CD4-positive, alpha-beta T cell (primary cell): ENCODE results near the gene PCED1B. TPM values are rescaled to one million over a fixed set of nuclear protein-coding genes. Genes with fewer than 3 reads are reported as not detected.

Experiments
- ATAC-seq: fragments of 200-7000 bp; cut with Tn5 transposase; one replicate; pipeline ENCODE4 v1.10.0; 2022; ENCODE audit warnings: mild to moderate bottlenecking; ENCODE audit not compliant: poor library complexity
- CTCF ChIA-PET: fragments of 350-600 bp; sonication (Branson Sonifier 250); formaldehyde crosslinking; loops from one replicate; lab custom pipeline; 2021; ENCODE audit warnings: antibody characterized with exemption, inconsistent platforms; lab: Charles Lee
- POLR2A ChIA-PET: fragments of 350-600 bp; sonication (Branson Sonifier 250); formaldehyde crosslinking; loops from one replicate; lab custom pipeline; 2021; ENCODE audit warnings: antibody characterized with exemption, inconsistent platforms; lab: Charles Lee
- DNase-seq, 14 experiments: peaks; one replicate each; pipeline ENCODE4 v3.0.0-alpha.2; 2013 to 2020; ENCODE audit warnings: mixed read lengths in 2 of 14
- H3K27ac ChIP-seq, 2 donors: one replicate each; pipeline versions ENCODE4 v1.5.1 to v1.7.0; 2013; ENCODE audit warnings: low read length in 2 of 2, low read depth in 1 of 2, mild to moderate bottlenecking in 1 of 2
- H3K27me3 ChIP-seq, 2 experiments: 1 replicate in 1 of 2; 2 replicates in 1 of 2; pipeline versions ENCODE4 v1.6.1 to v1.7.0; 2013; ENCODE audit warnings: low read length in 2 of 2, control low read depth in 1 of 2, mild to moderate bottlenecking in 1 of 2, moderate library complexity in 1 of 2; ENCODE audit not compliant: insufficient read depth in 2 of 2, control insufficient read depth in 1 of 2
- H3K36me3 ChIP-seq: one replicate; pipeline ENCODE4 v1.6.1; 2013; ENCODE audit warnings: low read length, control low read depth; ENCODE audit not compliant: insufficient read depth
- H3K4me1 ChIP-seq: one replicate; pipeline ENCODE4 v1.6.1; 2013; ENCODE audit warnings: low read length, control low read depth; ENCODE audit not compliant: insufficient read depth
- H3K4me3 ChIP-seq: one replicate; pipeline ENCODE4 v1.5.1; 2013; ENCODE audit warnings: mild to moderate bottlenecking, low read length, moderate library complexity
- H3K9me3 ChIP-seq, 2 experiments: 1 replicate in 1 of 2; 2 replicates in 1 of 2; pipeline versions ENCODE4 v1.6.1 to v1.7.0; 2013; ENCODE audit warnings: low read length in 2 of 2, mild to moderate bottlenecking in 2 of 2, control low read depth in 1 of 2, moderate library complexity in 1 of 2; ENCODE audit not compliant: control insufficient read depth in 1 of 2, insufficient read depth in 1 of 2
- H3K27ac Mint-ChIP-seq: one replicate; pipeline ENCODE4 v1.8.0; 2020; ENCODE audit warnings: mixed read lengths
- H3K27me3 Mint-ChIP-seq: one replicate; pipeline ENCODE4 v1.8.0; 2021; ENCODE audit warnings: mixed read lengths
- H3K36me3 Mint-ChIP-seq: one replicate; pipeline ENCODE4 v1.8.0; 2021; ENCODE audit warnings: low read depth, mixed read lengths
- H3K4me1 Mint-ChIP-seq: one replicate; pipeline ENCODE4 v1.8.0; 2021; ENCODE audit warnings: low read depth, mixed read lengths
- H3K4me3 Mint-ChIP-seq: one replicate; pipeline ENCODE4 v1.8.0; 2020; ENCODE audit warnings: mild to moderate bottlenecking, mixed read lengths
- H3K9me3 Mint-ChIP-seq: one replicate; pipeline ENCODE4 v1.8.0; 2020; ENCODE audit warnings: mixed read lengths
- CTCF ChIP-seq: fragments of 200-600 bp; IDR thresholded peaks from one replicate; pipeline ENCODE4 v1.8.0; 2022; ENCODE audit warnings: antibody characterized with exemption, mild to moderate bottlenecking
- intact Hi-C, 2 experiments: fragments of 100-400 bp; cut with DNase I in 1 of 2; cut with micrococcal nuclease in 1 of 2; formaldehyde crosslinking; loops; one replicate each; pipeline versions ENCODE4 v1.15.1 to v1.9.0; 2023 to 2025; cut with DNase I, micrococcal nuclease
- total RNA-seq, 174 experiments: library from RNA in 2 of 174; stranded (reverse) in 2 of 174; gene quantifications; one replicate each; pipeline ENCODE4 v1.2.3 and lab custom pipeline; 2021 to 2026

Gene PCED1B
- total RNA-seq, 2 experiments from 2014 or later, result 18.7 to 20.0 TPM

- H3K36me3 ChIP-seq, result peaks cover 60% of the 10 kb centered on the region
Observed at GRCh38 chr12:47222520-47223030, 143.2 kb downstream of the PCED1B start.

GRCh38 chr12:47223031-47223847 lies 143.8 kb downstream of the PCED1B start:
- no peak for TF ChIP-seq CTCF
- CTCF ChIA-PET, result no interaction called here
- H3K4me3 ChIP-seq, result peak overlapping the region; percentile 28
- Mint-ChIP-seq H3K27ac (peak overlapping the region; percentile 82), H3K4me1 (peaks cover 73% of the 10 kb centered on the region), H3K9me3 (no peaks in the 10 kb centered on the region), H3K4me3 (peak overlapping the region; percentile 55), H3K36me3 (peaks cover 81% of the 10 kb centered on the region), H3K27me3 (no peaks in the 10 kb centered on the region)
- no peaks in the 10 kb centered on the region for H3K27me3 ChIP-seq
- H3K4me1 ChIP-seq, result peaks cover 74% of the 10 kb centered on the region
- intact Hi-C loops, result loop anchor here in 1 of 2 experiments (5.0 kb wide), 1 partner anchor 84 kb away; no protein-coding TSS in a partner anchor
- ATAC-seq, result no peak
- peak overlapping the region; percentile 36 to 44 for H3K27ac ChIP-seq
- POLR2A ChIA-PET, result no interaction called here
- H3K36me3 ChIP-seq, result peaks cover 67% of the 10 kb centered on the region
- no peaks in the 10 kb centered on the region for H3K9me3 ChIP-seq
- DNase-seq, result no peak

More at GRCh38 chr12:47222520-47223030, 143.2 kb downstream of the PCED1B start:
- peak overlapping the region; percentile 55 for H3K4me3 Mint-ChIP-seq
- intact Hi-C loops, result loop anchor here in 1 of 2 experiments (5.0 kb wide), 1 partner anchor 85 kb away; no protein-coding TSS in a partner anchor
- peaks cover 80% of the 10 kb centered on the region for H3K36me3 Mint-ChIP-seq
- DNase-seq (no peak), ATAC-seq (no peak)
- ChIA-PET CTCF (interaction anchor here (1.5 kb wide), 1 partner anchor 15 kb away, joined by 3 read pairs; no protein-coding TSS in a partner anchor), POLR2A (no interaction called here)
- Histone ChIP-seq H3K27me3 (no peaks in the 10 kb centered on the region), H3K4me1 (peaks cover 70% of the 10 kb centered on the region), H3K9me3 (no peaks in the 10 kb centered on the region), H3K4me3 (peak overlapping the region; percentile 28), H3K27ac (peak overlapping the region in 1 of 2 donors; percentile 44)
- peaks cover 75% of the 10 kb centered on the region for H3K4me1 Mint-ChIP-seq
- peak overlapping the region; percentile 82 for H3K27ac Mint-ChIP-seq
- H3K9me3 Mint-ChIP-seq, result no peaks in the 10 kb centered on the region
- no peaks in the 10 kb centered on the region for H3K27me3 Mint-ChIP-seq
- TF ChIP-seq CTCF, result no peak

GRCh38 chr12:47223848-47224213 lies 144.4 kb downstream of the PCED1B start:
- POLR2A ChIA-PET, result no interaction called here
- peak overlapping the region; percentile 28 for H3K4me3 ChIP-seq
- no peaks in the 10 kb centered on the region for H3K9me3 ChIP-seq
- Mint-ChIP-seq H3K9me3 (no peaks in the 10 kb centered on the region), H3K36me3 (peaks cover 85% of the 10 kb centered on the region), H3K4me3 (peak overlapping the region; percentile 55), H3K4me1 (peaks cover 74% of the 10 kb centered on the region), H3K27me3 (no peaks in the 10 kb centered on the region), H3K27ac (peak overlapping the region; percentile 82)
- H3K36me3 ChIP-seq, result peaks cover 71% of the 10 kb centered on the region
- H3K27ac ChIP-seq, result peak overlapping the region; percentile 36 to 44
- H3K4me1 ChIP-seq, result peaks cover 70% of the 10 kb centered on the region
- ATAC-seq (no peak), DNase-seq (no peak)
- CTCF ChIA-PET, result no interaction called here
- TF ChIP-seq CTCF, result no peak
- H3K27me3 ChIP-seq, result no peaks in the 10 kb centered on the region
- intact Hi-C loops, result loop anchor here in 1 of 2 experiments (5.0 kb wide), 1 partner anchor 83 kb away; no protein-coding TSS in a partner anchor
